ENCODE results near the gene MYEOV. TPM values are rescaled to one million over a fixed set of nuclear protein-coding genes. Genes with fewer than 3 reads are reported as not detected.

Gene MYEOV
- total RNA-seq (ENCODE audit: unreplicated experiment) = not detected
- long read RNA-seq = 0 reads

GRCh38 chr11:69293819-69294505, at the start of gene MYEOV:
TSS of gene MYEOV (plus strand) at chr11:69294155. CDS start at chr11:69295355, 1,200 bp downstream.
- no peaks in the 10 kb centered on the region for H3K4me1 Mint-ChIP-seq (ENCODE audit: low read depth, unreplicated experiment)
- peaks cover 6% of the 10 kb centered on the region for H3K9me3 Mint-ChIP-seq (ENCODE audit: unreplicated experiment)
- no peak for TF ChIP-seq CTCF (IDR thresholded peaks at IDR 0.05; ENCODE audit: partially characterized antibody, unreplicated experiment)
- no peaks in the 10 kb centered on the region for H3K36me3 Mint-ChIP-seq (ENCODE audit: unreplicated experiment)
- DNase-seq = no peak
- H3K27me3 Mint-ChIP-seq (ENCODE audit: unreplicated experiment) = peaks cover 16% of the 10 kb centered on the region
- no peak within 1 kb of the TSS for H3K27ac Mint-ChIP-seq (ENCODE audit: unreplicated experiment)
- H3K4me3 Mint-ChIP-seq (ENCODE audit: unreplicated experiment) = no peak within 1 kb of the TSS

- TF ChIP-seq CTCF (IDR thresholded peaks at IDR 0.05; ENCODE audit: partially characterized antibody, unreplicated experiment) = no peak
- Mint-ChIP-seq H3K36me3 (ENCODE audit: unreplicated experiment) (no peaks in the 10 kb centered on the region), H3K9me3 (ENCODE audit: unreplicated experiment) (peaks cover 6% of the 10 kb centered on the region), H3K4me3 (ENCODE audit: unreplicated experiment) (no peak overlapping the region), H3K4me1 (ENCODE audit: low read depth, unreplicated experiment) (peaks cover 15% of the 10 kb centered on the region), H3K27ac (ENCODE audit: unreplicated experiment) (no peak overlapping the region), H3K27me3 (ENCODE audit: unreplicated experiment) (peaks cover 4% of the 10 kb centered on the region)
- no peak for DNase-seq
These were observed 49.7 kb upstream of the MYEOV start for GRCh38 chr11:69244266-69244665.

GRCh38 chr11:69245041-69245440, 48.9 kb upstream of the MYEOV start:
- Mint-ChIP-seq H3K36me3 (ENCODE audit: unreplicated experiment) (no peaks in the 10 kb centered on the region), H3K27me3 (ENCODE audit: unreplicated experiment) (peaks cover 4% of the 10 kb centered on the region), H3K4me1 (ENCODE audit: low read depth, unreplicated experiment) (peaks cover 19% of the 10 kb centered on the region), H3K9me3 (ENCODE audit: unreplicated experiment) (peaks cover 6% of the 10 kb centered on the region), H3K4me3 (ENCODE audit: unreplicated experiment) (no peak overlapping the region), H3K27ac (ENCODE audit: unreplicated experiment) (no peak overlapping the region)
- no peak for DNase-seq
- no peak for TF ChIP-seq CTCF (IDR thresholded peaks at IDR 0.05; ENCODE audit: partially characterized antibody, unreplicated experiment)

GRCh38 chr11:69245491-69246345, 48.2 kb upstream of the MYEOV start:
- peaks cover 4% of the 10 kb centered on the region for H3K27me3 Mint-ChIP-seq (ENCODE audit: unreplicated experiment)
- H3K36me3 Mint-ChIP-seq (ENCODE audit: unreplicated experiment) = no peaks in the 10 kb centered on the region
- DNase-seq = no peak
- H3K4me3 Mint-ChIP-seq (ENCODE audit: unreplicated experiment) = no peak overlapping the region
- H3K27ac Mint-ChIP-seq (ENCODE audit: unreplicated experiment) = no peak overlapping the region
- no peak for TF ChIP-seq CTCF (IDR thresholded peaks at IDR 0.05; ENCODE audit: partially characterized antibody, unreplicated experiment)
- H3K9me3 Mint-ChIP-seq (ENCODE audit: unreplicated experiment) = peaks cover 6% of the 10 kb centered on the region
- H3K4me1 Mint-ChIP-seq (ENCODE audit: low read depth, unreplicated experiment) = peaks cover 19% of the 10 kb centered on the region

All from glutamatergic neuron (in vitro differentiated cells).